Transverse colon (tissue), 4 donors: ENCODE measurements around the gene SCD5. TPM values are rescaled to one million over a fixed set of nuclear protein-coding genes. Genes with fewer than 3 reads are reported as not detected.

Experiments used
- DNase-seq: peaks from one replicate; pipeline ENCODE4 v3.0.0-alpha.2; 2019
- H3K27ac ChIP-seq, 4 donors: fragments of 200-600 bp; sonication (generic); 2 replicates each; pipeline ENCODE4 v1.5.1; 2016 to 2018; ENCODE audit warnings: inconsistent platforms in 4 of 4
- H3K27me3 ChIP-seq: fragments of 200-600 bp; sonication (generic); 2 replicates; pipeline ENCODE4 v1.5.1; 2017; ENCODE audit warnings: inconsistent platforms
- H3K36me3 ChIP-seq, 4 donors: fragments of 200-600 bp; sonication (generic); 2 replicates each; pipeline ENCODE4 v1.5.1; 2017 to 2019; ENCODE audit warnings: inconsistent platforms in 4 of 4
- H3K4me1 ChIP-seq, 4 donors: fragments of 200-600 bp; sonication (generic); 2 replicates each; pipeline ENCODE4 v1.5.1; 2017 to 2020; ENCODE audit warnings: inconsistent platforms in 4 of 4
- H3K4me3 ChIP-seq, 4 donors: fragments of 200-600 bp; sonication (generic); 1 replicate in 1 of 4; 2 replicates in 3 of 4; pipeline versions ENCODE4 v1.5.1 to v1.6.1; 2017 to 2019; ENCODE audit warnings: inconsistent platforms in 4 of 4
- H3K9me3 ChIP-seq, 2 donors: fragments of 200-600 bp; sonication (generic); 2 replicates each; pipeline ENCODE4 v1.5.1; 2017 to 2019; ENCODE audit warnings: inconsistent platforms in 2 of 2
- EP300 ChIP-seq: sonication (generic); formaldehyde crosslinking; IDR thresholded peaks from one replicate; pipeline ENCODE4 v1.6.1; 2017; ENCODE audit warnings: antibody characterized with exemption, low read depth
- POLR2A ChIP-seq: fragments of 450-650 bp; IDR thresholded peaks from one replicate; pipeline ENCODE4 v1.6.1; 2016; ENCODE audit warnings: antibody characterized with exemption, mild to moderate bottlenecking, moderate library complexity
- POLR2AphosphoS5 ChIP-seq, 3 donors: sonication (generic); formaldehyde crosslinking; IDR thresholded peaks; one replicate each; pipeline ENCODE4 v1.6.1; 2016; ENCODE audit warnings: antibody characterized with exemption in 3 of 3
- WGBS, 2 donors: methylation state at CpG; one replicate each; pipeline ENCODE4 v1.1.5; 2018; ENCODE audit warnings: low coverage in 1 of 2; 5-methylcytosine and 5-hydroxymethylcytosine counted together
- in situ Hi-C, 4 donors: fragments of 200-750 bp; cut with MboI; loops; one replicate each; pipeline versions ENCODE4 v1.15.0 to v1.15.1; 2017; ENCODE audit warnings: low sequenced_read_pairs in 3 of 4, low pct_ligation_motif_present in 1 of 4, low pct_unique_long_range_greater_than_20kb in 1 of 4
- intact Hi-C: fragments of 100-400 bp; cut with DNase I; formaldehyde crosslinking; loops from one replicate; pipeline ENCODE4 v1.15.1; 2023; ENCODE audit warnings: low total_unique reads
- total RNA-seq, 4 donors: library from RNA; depleted of rRNA; stranded (reverse); fragments of >200 nt; gene quantifications; one replicate each; pipeline ENCODE4 v1.1.0, GENCODE V29; 2016
- TF ChIP-seq, protein P1 (sequence below), 5 experiments: fragments of 200-600 bp in 3 of 5; fragments of 450-650 bp in 2 of 5; sonication (generic) in 3 of 5; IDR thresholded peaks; 1 replicate in 2 of 5; 2 replicates in 3 of 5; pipeline ENCODE4 v1.5.1; 2016 to 2017; ENCODE audit warnings: antibody characterized with exemption in 5 of 5, inconsistent platforms in 3 of 5, mild to moderate bottlenecking in 2 of 5, moderate library complexity in 1 of 5

SCD5 gene
- total RNA-seq, 4 donors from 2014 or later: 1.5 to 7.5 (median 3.5) TPM

DNA sequence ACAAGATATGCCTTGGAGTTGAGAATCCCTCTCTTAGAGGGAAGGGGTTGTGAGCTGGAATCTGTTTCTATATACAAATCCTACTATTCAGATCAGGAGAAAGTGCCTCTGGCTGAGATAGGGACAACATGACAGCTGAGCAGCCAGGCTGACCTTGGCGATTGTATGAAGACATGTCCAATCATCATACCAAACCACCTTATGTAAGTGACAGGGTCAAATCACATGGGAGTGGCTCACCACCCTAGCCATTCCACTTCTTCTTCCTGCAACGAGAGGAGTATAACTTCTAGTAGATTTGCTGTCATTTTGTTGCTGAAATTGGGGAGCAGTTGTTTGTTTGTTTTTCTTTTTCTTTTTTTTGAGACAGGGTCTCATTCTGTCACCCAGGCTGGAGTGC lies 188.6 kb downstream of the SCD5 start:
- H3K27me3 ChIP-seq: no peaks in the 10 kb centered on the region
- no peaks in the 10 kb centered on the region for H3K4me1 ChIP-seq
- intact Hi-C loops: no loop called here
- no peaks in the 10 kb centered on the region for H3K9me3 ChIP-seq
- TF ChIP-seq, protein P1, sequence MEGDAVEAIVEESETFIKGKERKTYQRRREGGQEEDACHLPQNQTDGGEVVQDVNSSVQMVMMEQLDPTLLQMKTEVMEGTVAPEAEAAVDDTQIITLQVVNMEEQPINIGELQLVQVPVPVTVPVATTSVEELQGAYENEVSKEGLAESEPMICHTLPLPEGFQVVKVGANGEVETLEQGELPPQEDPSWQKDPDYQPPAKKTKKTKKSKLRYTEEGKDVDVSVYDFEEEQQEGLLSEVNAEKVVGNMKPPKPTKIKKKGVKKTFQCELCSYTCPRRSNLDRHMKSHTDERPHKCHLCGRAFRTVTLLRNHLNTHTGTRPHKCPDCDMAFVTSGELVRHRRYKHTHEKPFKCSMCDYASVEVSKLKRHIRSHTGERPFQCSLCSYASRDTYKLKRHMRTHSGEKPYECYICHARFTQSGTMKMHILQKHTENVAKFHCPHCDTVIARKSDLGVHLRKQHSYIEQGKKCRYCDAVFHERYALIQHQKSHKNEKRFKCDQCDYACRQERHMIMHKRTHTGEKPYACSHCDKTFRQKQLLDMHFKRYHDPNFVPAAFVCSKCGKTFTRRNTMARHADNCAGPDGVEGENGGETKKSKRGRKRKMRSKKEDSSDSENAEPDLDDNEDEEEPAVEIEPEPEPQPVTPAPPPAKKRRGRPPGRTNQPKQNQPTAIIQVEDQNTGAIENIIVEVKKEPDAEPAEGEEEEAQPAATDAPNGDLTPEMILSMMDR (IDR thresholded peaks at IDR 0.05): no peak
- no peak for TF ChIP-seq POLR2AphosphoS5 (IDR thresholded peaks at IDR 0.05)
- TF ChIP-seq POLR2A: no peak
- TF ChIP-seq EP300: no peak
- H3K4me3 ChIP-seq: no peak overlapping the region
- in situ Hi-C loops: no loop called here
- no peak for DNase-seq
- no peaks in the 10 kb centered on the region for H3K36me3 ChIP-seq
- H3K27ac ChIP-seq: no peak overlapping the region
- WGBS, 2 donors: 67 to 79% methylated on average over 1 to 2 of the region's 2 CpGs

DNA sequence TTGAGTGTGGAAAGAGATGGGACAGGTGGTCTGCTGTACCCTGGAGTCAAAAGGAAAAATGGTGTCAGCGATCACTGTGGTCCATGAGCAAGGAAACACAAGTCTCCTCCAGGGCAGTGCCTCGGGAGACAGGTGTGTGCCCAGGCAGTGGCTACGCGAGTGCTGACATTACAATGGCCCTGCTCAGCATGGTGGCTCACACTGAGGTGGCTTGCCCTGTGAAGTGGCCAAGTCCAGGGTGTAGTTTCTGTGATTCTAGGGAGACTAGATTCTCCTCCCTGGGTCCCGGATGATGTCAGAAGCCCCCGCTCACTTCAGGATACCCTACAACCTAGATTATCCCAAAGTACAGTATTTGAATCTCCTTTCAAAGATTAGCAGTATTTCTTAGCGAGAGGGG lies 192.0 kb downstream of the SCD5 start:
- intact Hi-C loops (no loop called here), in situ Hi-C loops (no loop called here)
- TF ChIP-seq POLR2AphosphoS5 (IDR thresholded peaks at IDR 0.05) (no peak), EP300 (no peak), POLR2A (no peak)
- TF ChIP-seq, protein P1 (IDR thresholded peaks at IDR 0.05): no peak
- H3K4me3 ChIP-seq: no peak overlapping the region
- H3K9me3 ChIP-seq: no peaks in the 10 kb centered on the region
- H3K27ac ChIP-seq: no peak overlapping the region
- H3K4me1 ChIP-seq: no peaks in the 10 kb centered on the region
- H3K27me3 ChIP-seq: no peaks in the 10 kb centered on the region
- 80 to 93% methylated on average over 4 to 7 of the region's 7 CpGs for WGBS, 2 donors
- no peaks in the 10 kb centered on the region for H3K36me3 ChIP-seq
- DNase-seq: no peak

DNA sequence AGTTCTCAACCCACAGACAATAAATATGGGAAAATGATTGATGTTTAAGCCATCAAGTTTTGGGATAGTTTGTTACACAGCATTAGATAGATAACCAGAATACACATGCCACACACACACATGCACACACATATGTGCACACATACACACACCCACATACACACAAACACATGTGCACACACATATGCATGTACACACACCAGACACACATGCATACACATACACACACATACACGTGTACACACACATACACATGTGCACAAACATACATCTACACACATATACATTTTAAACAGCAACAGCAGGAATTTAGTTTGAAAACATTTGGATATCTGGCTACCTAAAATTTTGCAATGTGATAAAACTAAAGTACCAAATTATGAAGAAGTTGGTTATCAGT lies 194.1 kb downstream of the SCD5 start:
- WGBS, 2 donors: 92% methylated on average over 1 of the region's 1 CpG; no CpG with 5 or more reads in 1 of the 2 donors
- TF ChIP-seq POLR2A: no peak
- no peak for TF ChIP-seq EP300
- no peak for TF ChIP-seq POLR2AphosphoS5 (IDR thresholded peaks at IDR 0.05)
- TF ChIP-seq, protein P1 (IDR thresholded peaks at IDR 0.05): no peak
- intact Hi-C loops: no loop called here

DNA sequence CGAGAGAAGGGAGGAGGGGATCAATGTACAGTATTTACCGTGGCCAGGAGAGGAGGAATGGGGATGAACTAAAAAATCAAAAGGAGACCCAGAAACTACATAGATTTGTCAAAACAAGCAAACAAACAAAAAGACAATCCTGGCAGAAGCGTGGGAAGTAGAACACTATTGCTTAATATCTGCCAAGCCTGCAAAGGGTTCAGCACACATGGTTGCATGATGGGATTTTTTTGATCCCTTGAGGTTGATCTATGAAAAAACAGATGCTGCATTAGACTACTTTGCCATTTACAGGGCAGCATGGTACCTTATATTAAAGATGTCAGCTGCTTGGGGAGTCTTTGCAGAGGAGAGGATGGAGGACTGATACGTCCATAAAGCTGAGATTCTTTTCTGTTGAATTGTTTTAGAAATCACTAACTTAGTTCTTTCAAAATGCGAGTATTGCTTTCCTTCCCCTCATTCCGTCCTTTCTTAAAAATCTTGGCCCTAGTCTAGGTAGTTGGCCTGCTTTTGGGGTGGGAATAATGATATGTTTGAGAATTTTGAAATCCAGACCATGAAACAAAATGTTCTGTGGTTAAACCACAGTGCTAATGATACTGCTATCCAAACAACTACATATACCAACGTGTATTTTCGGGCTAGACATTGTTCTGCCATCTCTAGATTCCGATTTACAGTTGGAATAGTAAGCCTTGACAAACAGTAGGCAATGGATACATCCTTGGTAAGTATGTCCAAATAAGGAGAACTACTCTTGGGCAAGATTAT lies 197.2 kb downstream of the SCD5 start:
- H3K4me1 ChIP-seq: no peaks in the 10 kb centered on the region
- no peaks in the 10 kb centered on the region for H3K27me3 ChIP-seq
- DNase-seq: no peak
- H3K36me3 ChIP-seq: no peaks in the 10 kb centered on the region
- 77 to 83% methylated on average over 8 to 9 of the region's 9 CpGs for WGBS, 2 donors
- H3K4me3 ChIP-seq: no peak overlapping the region
- H3K27ac ChIP-seq: no peak overlapping the region
- in situ Hi-C loops (no loop called here), intact Hi-C loops (no loop called here)
- H3K9me3 ChIP-seq: no peaks in the 10 kb centered on the region
- TF ChIP-seq, protein P1 (IDR thresholded peaks at IDR 0.05): no peak
- no peak for TF ChIP-seq EP300
- TF ChIP-seq POLR2A: no peak
- TF ChIP-seq POLR2AphosphoS5 (IDR thresholded peaks at IDR 0.05): no peak

More for the DNA sequence above, 194.1 kb downstream of the SCD5 start:
- in situ Hi-C loops: no loop called here
- H3K4me3 ChIP-seq: no peak overlapping the region
- no peaks in the 10 kb centered on the region for H3K9me3 ChIP-seq
- no peak for DNase-seq
- no peaks in the 10 kb centered on the region for H3K36me3 ChIP-seq
- H3K27ac ChIP-seq: no peak overlapping the region
- H3K27me3 ChIP-seq: no peaks in the 10 kb centered on the region
- no peaks in the 10 kb centered on the region for H3K4me1 ChIP-seq
